ENCODE data around the gene ISYNA1. TPM values are rescaled to one million over a fixed set of nuclear protein-coding genes. Genes with fewer than 3 reads are reported as not detected.
A peak's percentile ranks its signal among the peaks of the same experiment; 100 is the strongest.

ISYNA1 gene
- total and polyA plus RNA-seq, 2 donors (not counting 3 experiments of a cell fraction or from before 2014, with no cell fraction given): 69.0 to 70.2 TPM

- no peaks in the 10 kb centered on the region for H3K9me3 ChIP-seq (replicated peaks; ENCODE audit: control insufficient read depth, insufficient read depth, low read length)
- intact Hi-C loops (cut with micrococcal nuclease): no loop called here
- no peak overlapping the region for H3K4me2 ChIP-seq (ENCODE audit: insufficient read depth, low read length)
- no TSS peak for BruUV-seq (replicated peaks)
- ChIA-PET POLR2A (no interaction called here), CTCF (interaction anchor here (1.5 to 9.4 kb wide), 4 partner anchors 11 to 105 kb away, joined by 13 to 115 read pairs (median 36); no protein-coding TSS in a partner anchor)
- dilution Hi-C loops (cut with MboI; ENCODE audit: extremely low pct_ligation_motif_present, low sequenced_read_pairs): no loop called here
- TF ChIP-seq MYC (IDR thresholded peaks at IDR 0.05; ENCODE audit: low read depth, low read length): no peak
- TF ChIP-seq FOS (IDR thresholded peaks at IDR 0.05; ENCODE audit: borderline replicate concordance, insufficient read depth, low read length): no peak
- no peak for TF ChIP-seq EZH2 (IDR thresholded peaks at IDR 0.05; ENCODE audit: borderline replicate concordance, low read depth, low read length, severe bottlenecking)
- no peak for TF ChIP-seq POLR2AphosphoS5 (IDR thresholded peaks at IDR 0.05; ENCODE audit: insufficient read depth, low read depth, low read length)
- no peak for TF ChIP-seq JUN (IDR thresholded peaks at IDR 0.05; ENCODE audit: borderline replicate concordance, insufficient read depth, insufficient read length, low read depth)
- no peak for TF ChIP-seq GATA2 (IDR thresholded peaks at IDR 0.05; ENCODE audit: insufficient read depth, insufficient read length, low read depth, low read length)
- TF ChIP-seq CTCF (IDR thresholded peaks at IDR 0.05; ENCODE audit: extremely low read depth in 1 of 2, insufficient read depth in 1 of 2, low read depth in 1 of 2, low read length in 2 of 2): no peak
- no peak for TF ChIP-seq POLR2A (IDR thresholded peaks at IDR 0.05; ENCODE audit: low read depth, low read length)
- no peak for TF ChIP-seq MAX (IDR thresholded peaks at IDR 0.05; ENCODE audit: insufficient read depth, insufficient read length)
- peaks cover 15% of the 10 kb centered on the region for H3K4me1 ChIP-seq (ENCODE audit: control insufficient read depth, extremely low read depth, insufficient read depth, low read length)
- H3K27ac ChIP-seq (ENCODE audit: insufficient read depth, low read depth, low read length): no peak overlapping the region
- H3K9ac ChIP-seq (replicated peaks; ENCODE audit: extremely low read depth, insufficient read depth, low read length): no peak overlapping the region
- no peak overlapping the region for H2AFZ ChIP-seq (ENCODE audit: low read depth, low read length)
- peaks cover 26% of the 10 kb centered on the region for H3K79me2 ChIP-seq (ENCODE audit: control insufficient read depth, insufficient read depth, low read length)
- no peaks in the 10 kb centered on the region for H4K20me1 ChIP-seq (replicated peaks; ENCODE audit: control insufficient read depth, extremely low read depth, insufficient read depth, low read length)
- FAIRE-seq (peak; percentile 12), DNase-seq (ENCODE audit: low read depth, low spot score) (no peak)
- no peak overlapping the region for H3K4me3 ChIP-seq (replicated peaks in 1 of 3; ENCODE audit: insufficient read depth in 1 of 3, low read depth in 1 of 3, low read length in 3 of 3)
- peaks cover 0 to 9% of the 10 kb centered on the region in 2 experiments for H3K36me3 ChIP-seq (ENCODE audit: control insufficient read depth in 2 of 2, extremely low read depth in 1 of 2, insufficient read depth in 2 of 2, low read length in 2 of 2)
- H3K9me1 ChIP-seq (replicated peaks; ENCODE audit: control insufficient read depth, extremely low read depth, insufficient read depth, low read length): no peaks in the 10 kb centered on the region
- H3K27me3 ChIP-seq (ENCODE audit: control insufficient read depth in 2 of 2, insufficient read depth in 2 of 2, low read length in 2 of 2): no peaks in the 10 kb centered on the region
These were observed 53.2 kb downstream of the ISYNA1 start for GRCh38 chr19:18384775-18385174.

Small RNA genes within 50 kb of the gene (microRNA-seq; reads per million reads assigned to microRNA genes)
- not detected for gene MIR3189 (ENCODE audit: borderline number of aligned reads, borderline replicate concordance)

Small RNA genes within 50 kb of the gene (small RNA-seq; reads per million reads assigned to genes)
- not detected for gene MIR3189 (ENCODE audit: insufficient read depth, insufficient read length, low read depth, low replicate concordance)

Other genes starting within 250 kb of the ISYNA1 start
- 13.8 and 16.1 TPM in 2 replicates for gene MPV17L2, start 244.9 kb downstream of the ISYNA1 start, total RNA-seq
- 27.6 and 38.4 TPM in 2 replicates for gene MPV17L2, start 244.9 kb downstream of the ISYNA1 start, polyA plus RNA-seq
- 0.88 and 1.9 TPM in 2 replicates for gene RAB3A, start 234.1 kb downstream of the ISYNA1 start, total RNA-seq
- 0.86 and 0.90 TPM in 2 replicates for gene RAB3A, start 234.1 kb downstream of the ISYNA1 start, polyA plus RNA-seq
- gene PDE4C, start 211.7 kb downstream of the ISYNA1 start, total RNA-seq: 0.76 and 0.97 TPM in 2 replicates
- gene PDE4C, start 211.7 kb downstream of the ISYNA1 start, polyA plus RNA-seq: 0.13 and 0.29 TPM in 2 replicates
- 2.2 and 3.0 TPM in 2 replicates for gene IQCN, start 163.7 kb downstream of the ISYNA1 start, total RNA-seq
- gene IQCN, start 163.7 kb downstream of the ISYNA1 start, polyA plus RNA-seq: 1.5 and 2.1 TPM in 2 replicates
- 130 and 137 TPM in 2 replicates for gene JUND, start 156.5 kb downstream of the ISYNA1 start, total RNA-seq
- 91.4 and 134 TPM in 2 replicates for gene JUND, start 156.5 kb downstream of the ISYNA1 start, polyA plus RNA-seq
- 103 and 118 TPM in 2 replicates for gene LSM4, start 115.1 kb downstream of the ISYNA1 start, total RNA-seq
- gene LSM4, start 115.1 kb downstream of the ISYNA1 start, polyA plus RNA-seq: 105 and 119 TPM in 2 replicates
- 27.2 and 30.5 TPM in 2 replicates for gene PGPEP1, start 97.5 kb downstream of the ISYNA1 start, total RNA-seq
- gene PGPEP1, start 97.5 kb downstream of the ISYNA1 start, polyA plus RNA-seq: 9.9 and 13.2 TPM in 2 replicates
- 140 and 165 TPM in 2 replicates for gene GDF15, start 52.0 kb downstream of the ISYNA1 start, total RNA-seq
- 206 and 343 TPM in 2 replicates for gene GDF15, start 52.0 kb downstream of the ISYNA1 start, polyA plus RNA-seq
- not detected in 2 replicates for gene LRRC25, start 40.5 kb downstream of the ISYNA1 start, total RNA-seq
- gene LRRC25, start 40.5 kb downstream of the ISYNA1 start, polyA plus RNA-seq: not detected in 2 replicates
- 140 and 151 TPM in 2 replicates for gene SSBP4, start 18.7 kb downstream of the ISYNA1 start, total RNA-seq
- 89.6 and 116 TPM in 2 replicates for gene SSBP4, start 18.7 kb downstream of the ISYNA1 start, polyA plus RNA-seq
- 15.5 and 18.2 TPM in 2 replicates for gene ELL, start 83.9 kb upstream of the ISYNA1 start, total RNA-seq
- gene ELL, start 83.9 kb upstream of the ISYNA1 start, polyA plus RNA-seq: 9.9 and 13.4 TPM in 2 replicates
- 150 and 164 TPM in 2 replicates for gene FKBP8, start 105.4 kb upstream of the ISYNA1 start, total RNA-seq
- 173 and 204 TPM in 2 replicates for gene FKBP8, start 105.4 kb upstream of the ISYNA1 start, polyA plus RNA-seq
- 127 and 134 TPM in 2 replicates for gene KXD1, start 119.7 kb upstream of the ISYNA1 start, total RNA-seq
- 186 and 236 TPM in 2 replicates for gene KXD1, start 119.7 kb upstream of the ISYNA1 start, polyA plus RNA-seq
- gene UBA52, start 133.7 kb upstream of the ISYNA1 start, total RNA-seq: 1,218 and 1,221 TPM in 2 replicates
- gene UBA52, start 133.7 kb upstream of the ISYNA1 start, polyA plus RNA-seq: 3,506 and 3,571 TPM in 2 replicates
- 64.0 and 64.4 TPM in 2 replicates for gene REX1BD, start 150.7 kb upstream of the ISYNA1 start, total RNA-seq
- gene REX1BD, start 150.7 kb upstream of the ISYNA1 start, polyA plus RNA-seq: 90.9 and 115 TPM in 2 replicates
- gene CRLF1, start 168.7 kb upstream of the ISYNA1 start, total RNA-seq: not detected in 2 replicates
- 0.18 and 0.37 TPM in 2 replicates for gene CRLF1, start 168.7 kb upstream of the ISYNA1 start, polyA plus RNA-seq
- 0.25 and 0.97 TPM in 2 replicates for gene TMEM59L, start 174.7 kb upstream of the ISYNA1 start, total RNA-seq
- 0.43 and 0.60 TPM in 2 replicates for gene TMEM59L, start 174.7 kb upstream of the ISYNA1 start, polyA plus RNA-seq
- 6.2 and 6.7 TPM in 2 replicates for gene KLHL26, start 198.9 kb upstream of the ISYNA1 start, total RNA-seq
- gene KLHL26, start 198.9 kb upstream of the ISYNA1 start, polyA plus RNA-seq: 2.4 and 2.8 TPM in 2 replicates
- 10.3 and 11.4 TPM in 2 replicates for gene CRTC1, start 245.5 kb upstream of the ISYNA1 start, total RNA-seq
- 4.2 and 5.8 TPM in 2 replicates for gene CRTC1, start 245.5 kb upstream of the ISYNA1 start, polyA plus RNA-seq